SK-N-SH treated with all-trans-retinoic acid at 6 μM for 48 hours (cell line): Measurements from ENCODE around the gene TBXAS1.
A peak's percentile ranks its signal among the peaks of the same experiment; 100 is the strongest.

Source experiments
- ATAC-seq: fragments of 200-7000 bp; cut with Tn5 transposase; 3 replicates; pipeline ENCODE4 v1.9.1; 2020; ENCODE audit warnings: mild to moderate bottlenecking, moderate library complexity
- BACH2 ChIP-seq: fragments of 250-450 bp; sonication (Bioruptor Pico); IDR thresholded peaks from 2 replicates; pipeline ENCODE4 v1.9.0; 2021; ENCODE audit warnings: mild to moderate bottlenecking, borderline replicate concordance
- CSDC2 ChIP-seq: fragments of 250-450 bp; sonication (Bioruptor Pico); IDR thresholded peaks from 2 replicates; pipeline ENCODE4 v1.5.0; 2020; ENCODE audit warnings: mild to moderate bottlenecking, moderate library complexity
- ESRRG ChIP-seq: fragments of 250-450 bp; sonication (Bioruptor Pico); IDR thresholded peaks from 2 replicates; pipeline ENCODE4 v1.6.1; 2021; ENCODE audit warnings: mild to moderate bottlenecking
- GLIS3 ChIP-seq: fragments of 250-450 bp; sonication (Bioruptor Pico); IDR thresholded peaks from 2 replicates; pipeline ENCODE4 v1.5.0; 2020; ENCODE audit warnings: mild to moderate bottlenecking, moderate library complexity
- ISL1 ChIP-seq: fragments of 250-450 bp; sonication (Bioruptor Pico); IDR thresholded peaks from 2 replicates; pipeline ENCODE4 v2.1.2; 2022; ENCODE audit warnings: mild to moderate bottlenecking, moderate library complexity
- OSR1 ChIP-seq: fragments of 250-450 bp; sonication (Bioruptor Pico); IDR thresholded peaks from 2 replicates; pipeline ENCODE4 v1.8.0; 2022; ENCODE audit warnings: moderate library complexity, mild to moderate bottlenecking, inconsistent platforms
- PPARA ChIP-seq: fragments of 250-450 bp; sonication (Bioruptor Pico); IDR thresholded peaks from 2 replicates; pipeline ENCODE4 v1.5.0; 2020; ENCODE audit warnings: mild to moderate bottlenecking, borderline replicate concordance
- RARB ChIP-seq: fragments of 250-450 bp; sonication (Bioruptor Pico); IDR thresholded peaks from 2 replicates; pipeline ENCODE4 v1.8.0; 2021; ENCODE audit warnings: mild to moderate bottlenecking, moderate library complexity
- SNAI2 ChIP-seq: fragments of 250-450 bp; sonication (Bioruptor Pico); IDR thresholded peaks from 2 replicates; pipeline ENCODE4 v1.5.0; 2020; ENCODE audit warnings: mild to moderate bottlenecking, moderate library complexity
- TCF4 ChIP-seq: fragments of 250-450 bp; sonication (Bioruptor Pico); IDR thresholded peaks from 2 replicates; pipeline ENCODE4 v1.8.0; 2021; ENCODE audit warnings: mild to moderate bottlenecking, moderate library complexity, borderline replicate concordance
- TOX ChIP-seq: fragments of 250-450 bp; sonication (Bioruptor Pico); IDR thresholded peaks from 2 replicates; pipeline ENCODE4 v1.8.0; 2021; ENCODE audit warnings: mild to moderate bottlenecking, moderate library complexity, borderline replicate concordance
- ZC3H10 ChIP-seq: fragments of 250-450 bp; sonication (Bioruptor Pico); IDR thresholded peaks from 2 replicates; pipeline ENCODE4 v1.5.1; 2021; ENCODE audit warnings: mild to moderate bottlenecking, moderate library complexity
- ZNF565 ChIP-seq: fragments of 450-650 bp; formaldehyde crosslinking; conservative IDR thresholded peaks from 2 replicates; pipeline ENCODE4 v1.5.0; 2020; ENCODE audit warnings: low read depth, mild to moderate bottlenecking, moderate library complexity
- ZNF70 ChIP-seq: fragments of 450-650 bp; formaldehyde crosslinking; IDR thresholded peaks from 2 replicates; pipeline ENCODE4 v1.5.0; 2020; ENCODE audit warnings: mild to moderate bottlenecking, moderate library complexity
- ZNF8 ChIP-seq: fragments of 450-650 bp; formaldehyde crosslinking; IDR thresholded peaks from 2 replicates; pipeline ENCODE4 v1.5.0; 2020; ENCODE audit warnings: mild to moderate bottlenecking, moderate library complexity
- TF ChIP-seq, protein P1 (sequence below): fragments of 250-450 bp; sonication (Bioruptor Pico); IDR thresholded peaks from 2 replicates; pipeline ENCODE4 v1.8.0; 2020; ENCODE audit warnings: mild to moderate bottlenecking, moderate library complexity, borderline replicate concordance
- TF ChIP-seq, protein P2 (sequence below): fragments of 250-450 bp; sonication (Bioruptor Pico); IDR thresholded peaks from 2 replicates; pipeline ENCODE4 v1.5.1; 2020; ENCODE audit warnings: low read depth, mild to moderate bottlenecking, moderate library complexity
- TF ChIP-seq, protein P3 (sequence below): fragments of 250-450 bp; sonication (Bioruptor Pico); IDR thresholded peaks from 2 replicates; pipeline ENCODE4 v1.5.1; 2021; ENCODE audit warnings: mild to moderate bottlenecking, moderate library complexity
- TF ChIP-seq, protein P4 (sequence below): fragments of 250-450 bp; sonication (Bioruptor Pico); IDR thresholded peaks from 2 replicates; pipeline ENCODE4 v1.5.0; 2020; ENCODE audit warnings: mild to moderate bottlenecking, moderate library complexity
- TF ChIP-seq, protein P5 (sequence below): fragments of 250-450 bp; sonication (Bioruptor Pico); IDR thresholded peaks from 2 replicates; pipeline ENCODE4 v1.8.0; 2021; ENCODE audit warnings: low read depth, mild to moderate bottlenecking, moderate library complexity, borderline replicate concordance

Gene TBXAS1

DNA sequence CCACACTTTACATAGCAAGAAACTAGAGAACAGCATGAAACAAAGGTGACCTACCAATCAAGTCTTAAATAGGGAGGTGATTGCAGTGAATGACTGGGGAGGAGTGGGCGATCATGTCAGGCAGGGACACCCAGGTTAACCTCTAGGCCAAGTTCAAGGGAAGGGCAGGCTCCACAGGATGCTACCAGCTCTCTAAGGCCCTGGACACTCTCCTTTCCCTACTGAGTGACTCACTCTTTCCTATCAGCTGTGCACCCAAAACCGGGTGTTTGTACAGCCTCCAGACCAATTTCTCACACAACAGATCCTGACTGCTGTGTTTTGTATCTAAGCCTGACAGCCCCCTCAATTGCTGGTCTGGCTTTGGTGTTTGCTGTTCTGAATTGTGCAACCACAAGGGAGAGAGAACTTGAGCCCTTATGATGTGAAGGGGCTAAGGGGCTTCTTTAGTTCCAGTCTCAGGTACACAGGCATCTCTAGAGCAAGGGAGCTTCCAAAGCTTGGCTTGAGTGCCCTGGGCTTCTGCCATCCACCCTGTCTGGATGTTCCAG is 107.8 kb downstream of the TBXAS1 start:
- TF ChIP-seq, protein P1, sequence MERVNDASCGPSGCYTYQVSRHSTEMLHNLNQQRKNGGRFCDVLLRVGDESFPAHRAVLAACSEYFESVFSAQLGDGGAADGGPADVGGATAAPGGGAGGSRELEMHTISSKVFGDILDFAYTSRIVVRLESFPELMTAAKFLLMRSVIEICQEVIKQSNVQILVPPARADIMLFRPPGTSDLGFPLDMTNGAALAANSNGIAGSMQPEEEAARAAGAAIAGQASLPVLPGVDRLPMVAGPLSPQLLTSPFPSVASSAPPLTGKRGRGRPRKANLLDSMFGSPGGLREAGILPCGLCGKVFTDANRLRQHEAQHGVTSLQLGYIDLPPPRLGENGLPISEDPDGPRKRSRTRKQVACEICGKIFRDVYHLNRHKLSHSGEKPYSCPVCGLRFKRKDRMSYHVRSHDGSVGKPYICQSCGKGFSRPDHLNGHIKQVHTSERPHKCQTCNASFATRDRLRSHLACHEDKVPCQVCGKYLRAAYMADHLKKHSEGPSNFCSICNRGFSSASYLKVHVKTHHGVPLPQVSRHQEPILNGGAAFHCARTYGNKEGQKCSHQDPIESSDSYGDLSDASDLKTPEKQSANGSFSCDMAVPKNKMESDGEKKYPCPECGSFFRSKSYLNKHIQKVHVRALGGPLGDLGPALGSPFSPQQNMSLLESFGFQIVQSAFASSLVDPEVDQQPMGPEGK (CRISPR knock-in tag) = no peak
- TF ChIP-seq OSR1 (CRISPR knock-in tag) = no peak
- TF ChIP-seq, protein P2, sequence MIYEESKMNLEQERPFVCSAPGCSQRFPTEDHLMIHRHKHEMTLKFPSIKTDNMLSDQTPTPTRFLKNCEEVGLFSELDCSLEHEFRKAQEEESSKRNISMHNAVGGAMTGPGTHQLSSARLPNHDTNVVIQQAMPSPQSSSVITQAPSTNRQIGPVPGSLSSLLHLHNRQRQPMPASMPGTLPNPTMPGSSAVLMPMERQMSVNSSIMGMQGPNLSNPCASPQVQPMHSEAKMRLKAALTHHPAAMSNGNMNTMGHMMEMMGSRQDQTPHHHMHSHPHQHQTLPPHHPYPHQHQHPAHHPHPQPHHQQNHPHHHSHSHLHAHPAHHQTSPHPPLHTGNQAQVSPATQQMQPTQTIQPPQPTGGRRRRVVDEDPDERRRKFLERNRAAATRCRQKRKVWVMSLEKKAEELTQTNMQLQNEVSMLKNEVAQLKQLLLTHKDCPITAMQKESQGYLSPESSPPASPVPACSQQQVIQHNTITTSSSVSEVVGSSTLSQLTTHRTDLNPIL = no peak
- ATAC-seq = peak; percentile 80

DNA sequence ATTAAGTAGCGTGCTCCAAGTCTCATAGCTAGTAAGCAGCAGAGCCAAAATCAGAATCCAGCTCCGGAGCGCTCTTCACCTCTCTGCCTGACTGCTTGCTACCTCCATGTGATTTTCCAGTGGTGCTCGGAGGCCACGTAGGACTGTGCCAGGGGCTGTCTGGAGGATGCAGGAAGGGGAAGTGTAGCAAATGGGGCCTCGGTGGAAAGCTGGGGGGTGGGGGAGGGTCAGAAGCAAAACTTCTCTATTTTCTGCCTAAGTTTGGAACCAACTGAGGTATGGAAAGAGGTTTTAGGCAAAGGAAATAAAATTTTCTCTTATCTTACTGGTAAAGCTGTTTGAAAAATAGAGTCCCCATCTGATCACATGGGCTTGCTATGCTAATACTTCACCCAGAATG is 108.7 kb downstream of the TBXAS1 start:
- ATAC-seq = no peak
- TF ChIP-seq ZNF70 (CRISPR knock-in tag) (no peak), BACH2 (no peak), ESRRG (no peak), ISL1 (CRISPR knock-in tag) (no peak)
- TF ChIP-seq, protein P3, sequence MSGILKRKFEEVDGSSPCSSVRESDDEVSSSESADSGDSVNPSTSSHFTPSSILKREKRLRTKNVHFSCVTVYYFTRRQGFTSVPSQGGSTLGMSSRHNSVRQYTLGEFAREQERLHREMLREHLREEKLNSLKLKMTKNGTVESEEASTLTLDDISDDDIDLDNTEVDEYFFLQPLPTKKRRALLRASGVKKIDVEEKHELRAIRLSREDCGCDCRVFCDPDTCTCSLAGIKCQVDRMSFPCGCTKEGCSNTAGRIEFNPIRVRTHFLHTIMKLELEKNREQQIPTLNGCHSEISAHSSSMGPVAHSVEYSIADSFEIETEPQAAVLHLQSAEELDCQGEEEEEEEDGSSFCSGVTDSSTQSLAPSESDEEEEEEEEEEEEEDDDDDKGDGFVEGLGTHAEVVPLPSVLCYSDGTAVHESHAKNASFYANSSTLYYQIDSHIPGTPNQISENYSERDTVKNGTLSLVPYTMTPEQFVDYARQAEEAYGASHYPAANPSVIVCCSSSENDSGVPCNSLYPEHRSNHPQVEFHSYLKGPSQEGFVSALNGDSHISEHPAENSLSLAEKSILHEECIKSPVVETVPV (CRISPR knock-in tag) = no peak

DNA sequence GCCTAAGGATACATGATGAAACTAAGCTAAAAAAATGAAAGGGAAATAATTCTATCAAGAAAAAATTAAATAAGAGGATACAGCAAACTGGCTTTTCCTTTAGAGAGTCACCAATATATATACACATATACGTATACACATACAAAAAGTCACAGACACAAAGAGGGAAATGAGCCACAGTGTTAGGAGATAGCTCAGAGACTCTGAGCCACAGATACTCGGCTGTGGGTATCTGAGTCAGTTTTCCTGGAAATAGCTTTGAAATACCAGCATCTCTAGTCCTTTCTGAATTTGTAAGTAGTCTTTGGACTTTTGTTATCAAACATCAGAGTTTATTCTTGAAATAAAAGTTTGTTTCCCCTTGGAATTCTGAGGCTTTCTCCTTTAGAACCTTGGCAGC is 111.8 kb downstream of the TBXAS1 start:
- TF ChIP-seq PPARA (CRISPR knock-in tag) = no peak
- no peak for TF ChIP-seq RARB (CRISPR knock-in tag)
- TF ChIP-seq CSDC2 (CRISPR knock-in tag) = no peak
- TF ChIP-seq OSR1 (CRISPR knock-in tag) = no peak
- TF ChIP-seq, all 23 proteins: peak for 0
- ATAC-seq = no peak

DNA sequence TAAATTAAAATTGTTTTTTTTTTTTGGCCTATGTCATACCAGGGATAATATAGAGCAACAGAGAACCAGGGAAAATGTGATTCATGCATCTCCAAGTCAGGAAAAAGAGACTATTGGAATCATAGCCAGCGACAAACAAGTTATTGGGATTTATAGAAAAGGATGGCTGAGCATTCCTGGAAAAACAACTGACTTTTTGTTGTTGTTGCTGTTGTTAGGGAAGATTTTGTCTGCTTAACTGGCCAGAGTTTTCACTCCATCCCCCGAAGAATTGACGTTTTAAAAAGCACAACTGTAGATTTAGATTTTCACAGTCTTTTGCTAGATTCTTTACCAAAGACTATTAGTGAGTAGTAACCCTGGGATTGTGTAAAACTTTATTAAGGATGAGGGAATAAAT is 112.4 kb downstream of the TBXAS1 start:
- no peak for TF ChIP-seq RARB (CRISPR knock-in tag)
- ATAC-seq = no peak

DNA sequence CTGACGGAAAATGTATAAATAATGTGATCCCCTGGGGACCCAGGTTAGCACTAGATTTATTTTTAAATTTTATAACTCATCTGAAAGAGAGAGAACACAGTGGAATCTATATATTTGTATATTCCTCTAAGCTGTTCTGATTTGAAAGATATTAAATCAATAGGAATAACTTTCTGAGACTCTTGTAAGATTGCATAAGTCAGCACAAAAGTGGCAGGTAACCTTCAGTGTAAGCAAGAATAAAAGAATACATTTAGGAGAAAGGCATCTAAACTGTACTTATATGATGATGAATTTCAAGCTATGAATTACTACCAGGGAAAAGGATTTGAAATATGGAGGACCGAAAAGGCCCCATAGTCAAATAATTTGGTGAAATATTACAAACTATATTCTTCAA is 112.8 kb downstream of the TBXAS1 start:
- TF ChIP-seq ZNF8 (CRISPR knock-in tag) (no peak), GLIS3 (no peak), BACH2 (no peak), TOX (CRISPR knock-in tag) (no peak), ESRRG (no peak), ZC3H10 (CRISPR knock-in tag) (no peak), ZNF565 (no peak), ISL1 (CRISPR knock-in tag) (no peak), SNAI2 (CRISPR knock-in tag) (no peak), TCF4 (no peak), PPARA (CRISPR knock-in tag) (no peak), CSDC2 (CRISPR knock-in tag) (no peak)
- TF ChIP-seq, protein P2 = no peak
- TF ChIP-seq, protein P4, sequence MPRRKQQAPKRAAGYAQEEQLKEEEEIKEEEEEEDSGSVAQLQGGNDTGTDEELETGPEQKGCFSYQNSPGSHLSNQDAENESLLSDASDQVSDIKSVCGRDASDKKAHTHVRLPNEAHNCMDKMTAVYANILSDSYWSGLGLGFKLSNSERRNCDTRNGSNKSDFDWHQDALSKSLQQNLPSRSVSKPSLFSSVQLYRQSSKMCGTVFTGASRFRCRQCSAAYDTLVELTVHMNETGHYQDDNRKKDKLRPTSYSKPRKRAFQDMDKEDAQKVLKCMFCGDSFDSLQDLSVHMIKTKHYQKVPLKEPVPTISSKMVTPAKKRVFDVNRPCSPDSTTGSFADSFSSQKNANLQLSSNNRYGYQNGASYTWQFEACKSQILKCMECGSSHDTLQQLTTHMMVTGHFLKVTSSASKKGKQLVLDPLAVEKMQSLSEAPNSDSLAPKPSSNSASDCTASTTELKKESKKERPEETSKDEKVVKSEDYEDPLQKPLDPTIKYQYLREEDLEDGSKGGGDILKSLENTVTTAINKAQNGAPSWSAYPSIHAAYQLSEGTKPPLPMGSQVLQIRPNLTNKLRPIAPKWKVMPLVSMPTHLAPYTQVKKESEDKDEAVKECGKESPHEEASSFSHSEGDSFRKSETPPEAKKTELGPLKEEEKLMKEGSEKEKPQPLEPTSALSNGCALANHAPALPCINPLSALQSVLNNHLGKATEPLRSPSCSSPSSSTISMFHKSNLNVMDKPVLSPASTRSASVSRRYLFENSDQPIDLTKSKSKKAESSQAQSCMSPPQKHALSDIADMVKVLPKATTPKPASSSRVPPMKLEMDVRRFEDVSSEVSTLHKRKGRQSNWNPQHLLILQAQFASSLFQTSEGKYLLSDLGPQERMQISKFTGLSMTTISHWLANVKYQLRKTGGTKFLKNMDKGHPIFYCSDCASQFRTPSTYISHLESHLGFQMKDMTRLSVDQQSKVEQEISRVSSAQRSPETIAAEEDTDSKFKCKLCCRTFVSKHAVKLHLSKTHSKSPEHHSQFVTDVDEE (CRISPR knock-in tag) = no peak
- TF ChIP-seq, protein P5, sequence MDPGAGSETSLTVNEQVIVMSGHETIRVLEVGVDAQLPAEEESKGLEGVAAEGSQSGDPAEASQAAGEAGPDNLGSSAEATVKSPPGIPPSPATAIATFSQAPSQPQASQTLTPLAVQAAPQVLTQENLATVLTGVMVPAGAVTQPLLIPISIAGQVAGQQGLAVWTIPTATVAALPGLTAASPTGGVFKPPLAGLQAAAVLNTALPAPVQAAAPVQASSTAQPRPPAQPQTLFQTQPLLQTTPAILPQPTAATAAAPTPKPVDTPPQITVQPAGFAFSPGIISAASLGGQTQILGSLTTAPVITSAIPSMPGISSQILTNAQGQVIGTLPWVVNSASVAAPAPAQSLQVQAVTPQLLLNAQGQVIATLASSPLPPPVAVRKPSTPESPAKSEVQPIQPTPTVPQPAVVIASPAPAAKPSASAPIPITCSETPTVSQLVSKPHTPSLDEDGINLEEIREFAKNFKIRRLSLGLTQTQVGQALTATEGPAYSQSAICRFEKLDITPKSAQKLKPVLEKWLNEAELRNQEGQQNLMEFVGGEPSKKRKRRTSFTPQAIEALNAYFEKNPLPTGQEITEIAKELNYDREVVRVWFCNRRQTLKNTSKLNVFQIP (CRISPR knock-in tag) = no peak
- no peak for ATAC-seq
